Measurements from ENCODE around the gene IGF2R. TPM values are rescaled to one million over a fixed set of nuclear protein-coding genes. Genes with fewer than 3 reads are reported as not detected.

IGF2R gene
- polyA plus RNA-seq, 3 donors, result 59.5 to 61.1 (median 60.8) TPM

DNA sequence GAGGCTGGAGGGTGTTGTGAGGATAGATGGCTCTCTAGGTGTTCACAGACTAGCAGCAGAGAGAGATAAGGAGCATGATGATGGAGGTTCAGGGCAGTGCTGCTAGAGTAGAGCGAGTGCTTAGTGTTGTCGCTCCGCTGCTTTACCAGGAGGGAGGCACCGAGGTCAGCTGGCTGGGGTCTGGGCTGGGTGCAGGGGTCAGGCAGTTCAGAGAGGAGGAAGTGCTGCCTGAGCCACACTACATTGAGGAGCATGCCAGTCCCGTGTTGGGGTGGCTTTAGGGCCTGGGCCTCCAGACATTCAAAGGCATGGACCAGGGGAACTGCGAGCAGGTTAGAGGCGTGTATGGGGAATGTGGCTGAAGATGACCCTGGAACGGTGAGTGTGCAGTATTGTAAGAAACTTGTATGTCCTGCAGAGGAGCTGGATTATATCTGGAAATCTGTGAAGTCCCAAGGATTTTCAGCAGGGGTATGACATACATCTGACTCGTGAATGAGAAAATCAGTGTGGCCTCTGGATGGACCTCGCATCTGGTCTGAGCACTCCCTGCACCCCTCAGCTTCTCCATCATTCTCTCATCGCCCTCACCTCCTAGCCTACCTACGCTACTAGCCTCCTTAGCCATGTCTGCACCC is 66.9 kb downstream of the IGF2R start:
- DNase-seq (ENCODE audit: extremely low read depth in 1 of 11, low read depth in 9 of 11, low spot score in 4 of 11), result no peak

DNA sequence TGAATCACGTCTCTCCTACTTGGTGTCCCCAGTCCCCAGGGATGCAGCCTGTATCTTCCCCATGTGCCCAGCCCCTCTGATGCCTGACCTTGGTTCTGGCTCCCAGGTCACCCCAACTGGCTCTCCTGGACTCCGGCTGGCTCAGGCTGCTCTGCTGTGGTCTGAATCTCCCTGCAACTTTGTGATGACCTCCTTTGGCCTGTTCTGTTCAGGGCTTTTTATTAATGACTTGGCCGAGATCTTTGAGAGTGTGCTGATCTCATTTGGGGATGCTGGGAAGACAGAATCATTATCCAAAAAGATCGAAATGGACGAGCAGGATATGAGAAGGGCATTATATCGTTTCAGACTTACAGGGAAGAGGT is 67.4 kb downstream of the IGF2R start:
- no peak for DNase-seq (ENCODE audit: extremely low read depth in 1 of 11, low read depth in 9 of 11, low spot score in 4 of 11)

GRCh38 chr6:160036790-160037206 is 67.9 kb downstream of the IGF2R start:
- no peak for DNase-seq (ENCODE audit: extremely low read depth in 1 of 11, low read depth in 9 of 11, low spot score in 4 of 11)

GRCh38 chr6:160038479-160038878 is 69.6 kb downstream of the IGF2R start:
- no peak for DNase-seq (ENCODE audit: extremely low read depth in 1 of 11, low read depth in 9 of 11, low spot score in 4 of 11)

- no peak for DNase-seq (ENCODE audit: extremely low read depth in 1 of 11, low read depth in 9 of 11, low spot score in 4 of 11)
Observed at GRCh38 chr6:160039441-160039840, 70.6 kb downstream of the IGF2R start.

DNA sequence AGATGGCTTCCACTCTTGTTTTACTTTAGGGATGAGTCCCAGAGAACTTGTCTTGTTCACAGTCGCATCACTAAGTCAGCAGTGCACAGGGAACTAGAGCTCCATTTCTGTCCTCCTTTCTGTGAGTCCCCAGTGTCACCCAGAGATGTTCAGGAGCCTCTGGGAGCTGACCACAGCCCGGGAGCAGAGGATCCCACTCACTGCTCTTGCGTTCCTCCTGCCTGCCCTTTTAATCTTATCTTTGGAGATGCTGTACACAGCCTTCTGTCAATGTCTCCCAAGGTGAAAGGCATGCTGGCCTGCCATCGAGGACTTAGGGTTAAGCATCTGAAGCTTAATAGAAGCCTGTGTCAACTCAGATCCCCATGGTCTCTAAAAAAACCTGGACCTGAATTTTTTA is 71.2 kb downstream of the IGF2R start:
- no peak for DNase-seq (ENCODE audit: extremely low read depth in 1 of 11, low read depth in 9 of 11, low spot score in 4 of 11)

- no peak for DNase-seq (ENCODE audit: extremely low read depth in 1 of 11, low read depth in 9 of 11, low spot score in 4 of 11)
Observed at GRCh38 chr6:160040527-160041264, 71.8 kb downstream of the IGF2R start.

DNA sequence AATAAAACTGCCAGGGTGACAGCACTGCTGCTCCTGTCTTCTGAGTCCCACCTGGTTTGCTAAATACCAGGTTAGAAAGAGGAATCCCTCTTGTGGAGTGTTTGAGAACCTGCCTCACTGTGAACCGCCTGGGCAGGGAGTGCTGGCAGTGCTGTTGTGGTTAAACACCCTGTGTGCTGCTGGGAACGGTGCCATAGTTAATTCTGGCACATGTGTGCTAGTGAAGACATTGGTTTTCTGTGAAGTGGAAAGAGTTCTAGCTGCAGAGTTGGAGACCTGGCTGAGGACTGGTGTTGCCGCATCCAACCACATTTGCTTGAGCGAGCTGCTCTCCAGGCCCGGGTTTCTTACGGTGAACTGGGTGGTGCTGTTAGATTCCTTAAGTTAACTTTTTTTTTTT is 72.7 kb downstream of the IGF2R start:
- no peak for DNase-seq (ENCODE audit: extremely low read depth in 1 of 11, low read depth in 9 of 11, low spot score in 4 of 11)

DNA sequence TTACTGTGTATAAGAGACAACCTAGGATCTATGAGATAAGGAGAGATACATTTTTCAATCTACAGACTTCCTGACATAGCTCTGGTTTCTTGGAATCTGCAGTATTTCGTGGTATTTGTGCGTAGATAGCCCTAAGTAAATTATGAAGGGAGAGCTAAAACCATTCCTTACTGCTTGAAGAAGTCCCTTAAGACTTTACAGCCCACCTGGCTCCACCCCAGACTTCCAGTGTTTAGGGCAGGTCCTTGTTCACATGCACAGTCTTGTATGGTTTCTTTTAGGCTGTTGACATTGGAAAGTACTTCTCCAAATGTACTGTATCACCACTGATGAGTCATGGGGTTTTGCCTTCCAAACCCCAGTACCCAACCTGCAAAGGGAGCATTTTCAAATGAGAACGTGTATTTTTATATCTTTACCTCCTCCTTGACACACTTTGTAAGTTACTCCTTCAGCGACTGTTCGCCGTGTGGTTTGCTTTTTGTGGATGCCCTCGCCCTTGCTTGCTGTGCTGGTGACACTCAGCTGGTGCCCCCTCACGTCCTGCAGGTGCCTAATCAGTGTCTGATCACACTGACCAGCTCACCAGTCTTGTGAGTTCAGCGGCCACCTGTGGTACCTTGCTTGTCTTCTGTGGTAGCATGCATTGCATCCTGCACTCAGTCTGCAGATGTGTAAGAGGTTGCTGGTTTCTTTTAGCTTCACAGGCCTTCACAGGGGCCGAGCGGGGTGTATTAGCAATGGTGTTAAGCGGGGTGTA is 73.3 kb downstream of the IGF2R start:
- DNase-seq (ENCODE audit: extremely low read depth in 1 of 11, low read depth in 9 of 11, low spot score in 4 of 11), result no peak

DNA sequence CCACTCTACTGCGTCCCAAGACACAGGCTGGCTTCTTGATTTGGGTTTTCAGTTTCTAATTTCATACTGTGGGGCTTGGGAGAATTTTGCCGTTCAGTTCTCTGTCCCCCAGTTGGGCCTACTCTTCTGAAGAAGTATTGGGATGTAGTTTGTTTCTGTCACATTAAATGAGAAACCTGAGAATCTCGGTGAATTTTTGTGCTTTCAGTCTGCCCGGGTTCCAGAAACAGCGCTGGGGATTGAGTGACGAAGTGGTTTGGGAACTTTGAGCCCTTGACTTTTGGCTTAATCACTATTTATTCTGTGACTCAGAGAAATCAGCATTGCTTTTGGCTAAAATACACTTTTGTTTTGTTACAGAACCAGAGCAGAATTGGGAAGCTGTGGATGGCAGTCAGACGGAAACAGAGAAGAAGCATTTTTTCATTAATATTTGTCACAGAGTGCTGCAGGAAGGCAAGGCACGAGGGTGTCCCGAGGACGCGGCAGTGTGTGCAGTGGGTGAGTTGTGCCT is 74.0 kb downstream of the IGF2R start:
- DNase-seq (ENCODE audit: extremely low read depth in 1 of 11, low read depth in 9 of 11, low spot score in 4 of 11), result no peak

GRCh38 chr6:160043784-160044183 is 74.9 kb downstream of the IGF2R start:
- no peak for DNase-seq (ENCODE audit: extremely low read depth in 1 of 11, low read depth in 9 of 11, low spot score in 4 of 11)

- no peak for DNase-seq (ENCODE audit: extremely low read depth in 1 of 11, low read depth in 9 of 11, low spot score in 4 of 11)
Observed at GRCh38 chr6:160044687-160045086, 75.8 kb downstream of the IGF2R start.

DNA sequence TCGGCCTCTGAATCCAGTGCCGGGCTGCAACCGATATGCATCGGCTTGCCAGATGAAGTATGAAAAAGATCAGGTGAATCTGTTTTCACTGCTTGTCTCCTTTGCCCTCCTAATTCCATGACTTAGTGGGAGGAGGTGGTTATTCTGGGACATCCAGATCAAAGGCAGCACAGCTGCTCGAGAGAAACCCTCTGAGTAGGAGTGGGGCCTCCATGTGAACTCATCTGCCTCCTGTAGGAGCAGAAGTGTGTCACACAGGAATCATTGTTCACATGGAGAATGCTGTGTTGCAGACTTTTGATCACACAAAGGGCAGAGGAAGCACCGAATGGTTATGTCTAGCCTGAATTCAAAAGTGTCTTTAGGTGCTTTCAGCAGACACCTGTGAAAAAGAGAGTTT is 79.6 kb downstream of the IGF2R start:
- no peak for DNase-seq (ENCODE audit: extremely low read depth in 1 of 11, low read depth in 9 of 11, low spot score in 4 of 11)

DNA sequence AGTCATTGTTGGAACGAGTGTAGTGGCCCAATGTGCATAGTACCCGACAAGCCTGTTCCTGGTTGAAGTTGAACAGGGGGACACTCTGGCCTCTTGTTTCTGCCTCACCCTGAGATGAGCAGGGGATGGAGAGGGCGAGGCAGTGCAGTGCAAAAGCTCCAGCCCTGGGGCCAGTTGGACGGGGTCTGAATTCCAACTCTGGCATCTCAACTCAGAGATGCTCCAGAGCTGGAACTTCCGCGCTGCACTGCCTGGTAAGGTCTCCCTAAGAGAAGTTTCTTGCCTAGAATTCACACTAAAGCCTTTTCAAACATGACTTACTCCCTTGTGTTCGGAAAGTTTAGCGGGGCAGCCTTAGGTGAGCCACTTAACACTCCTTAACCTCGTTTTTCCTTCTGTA is 80.5 kb downstream of the IGF2R start:
- DNase-seq (ENCODE audit: extremely low read depth in 1 of 11, low read depth in 9 of 11, low spot score in 4 of 11), result no peak

GRCh38 chr6:160050022-160050421 is 81.1 kb downstream of the IGF2R start:
- no peak for DNase-seq (ENCODE audit: extremely low read depth in 1 of 11, low read depth in 9 of 11, low spot score in 4 of 11)

DNA sequence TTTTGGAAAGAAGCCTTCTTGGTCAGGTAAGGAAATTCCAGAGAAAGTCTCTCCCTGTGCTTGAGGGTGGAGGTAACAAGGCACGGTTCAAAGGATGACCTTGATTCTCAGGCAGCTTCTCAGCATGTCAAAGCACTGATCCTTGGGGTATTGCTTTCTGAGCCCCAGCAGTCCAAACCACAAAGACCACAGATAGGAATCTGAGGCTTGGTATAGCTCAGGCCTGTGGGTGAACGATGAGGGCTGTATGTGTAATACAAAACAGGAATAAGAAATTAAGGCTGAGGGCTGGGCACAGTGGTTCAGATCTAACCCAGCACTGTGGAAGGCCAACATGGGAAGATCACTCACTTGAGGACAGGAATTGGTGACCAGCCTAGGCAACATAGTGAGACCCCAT is 82.5 kb downstream of the IGF2R start:
- no peak for DNase-seq (ENCODE audit: extremely low read depth in 1 of 11, low read depth in 9 of 11, low spot score in 4 of 11)

DNA sequence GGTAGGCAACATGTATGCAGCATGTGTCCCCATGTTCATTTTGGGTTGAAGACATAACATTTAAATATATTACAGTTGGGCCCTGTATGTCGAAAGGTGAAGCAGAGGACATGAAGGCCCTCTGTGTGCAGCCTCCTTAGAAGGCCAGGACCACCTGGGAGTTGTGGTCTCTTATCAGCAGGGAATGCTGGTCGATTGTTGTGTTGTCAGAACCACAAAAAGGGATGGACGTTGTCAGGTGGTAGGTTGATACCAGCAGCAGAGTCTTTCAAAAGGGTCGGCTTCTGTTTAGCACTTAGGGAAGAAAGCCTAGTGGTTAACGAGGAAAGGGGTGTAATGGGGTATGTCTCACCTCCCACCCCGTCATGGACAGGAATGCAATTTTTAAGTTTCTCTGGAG is 85.4 kb downstream of the IGF2R start:
- DNase-seq (ENCODE audit: extremely low read depth in 1 of 11, low read depth in 9 of 11, low spot score in 4 of 11), result no peak

GRCh38 chr6:160054913-160055312 is 86.0 kb downstream of the IGF2R start:
- DNase-seq (ENCODE audit: extremely low read depth in 1 of 11, low read depth in 9 of 11, low spot score in 4 of 11), result no peak

- DNase-seq (ENCODE audit: extremely low read depth in 1 of 11, low read depth in 9 of 11, low spot score in 4 of 11), result no peak
Observed at GRCh38 chr6:160055378-160055777, 86.5 kb downstream of the IGF2R start.

- no peak for DNase-seq (ENCODE audit: extremely low read depth in 1 of 11, low read depth in 9 of 11, low spot score in 4 of 11)
Observed at GRCh38 chr6:160055813-160056212, 86.9 kb downstream of the IGF2R start.

All from renal cortex interstitium (tissue), 11 donors.